Testis (tissue), 2 donors: ENCODE measurements around the gene SGO1.

Experiments
- CTCF ChIP-seq, 3 experiments: fragments of 450-650 bp in 2 of 3; fragments of 200-600 bp in 1 of 3; sonication (generic) in 1 of 3; IDR thresholded peaks; one replicate each; pipeline ENCODE4 v1.5.1; 2016 to 2019; ENCODE audit warnings: antibody characterized with exemption in 3 of 3, mild to moderate bottlenecking in 2 of 3, moderate library complexity in 1 of 3
- POLR2A ChIP-seq: fragments of 450-650 bp; IDR thresholded peaks from one replicate; pipeline ENCODE4 v1.6.1; 2017; ENCODE audit warnings: antibody characterized with exemption, mild to moderate bottlenecking, moderate library complexity

DNA sequence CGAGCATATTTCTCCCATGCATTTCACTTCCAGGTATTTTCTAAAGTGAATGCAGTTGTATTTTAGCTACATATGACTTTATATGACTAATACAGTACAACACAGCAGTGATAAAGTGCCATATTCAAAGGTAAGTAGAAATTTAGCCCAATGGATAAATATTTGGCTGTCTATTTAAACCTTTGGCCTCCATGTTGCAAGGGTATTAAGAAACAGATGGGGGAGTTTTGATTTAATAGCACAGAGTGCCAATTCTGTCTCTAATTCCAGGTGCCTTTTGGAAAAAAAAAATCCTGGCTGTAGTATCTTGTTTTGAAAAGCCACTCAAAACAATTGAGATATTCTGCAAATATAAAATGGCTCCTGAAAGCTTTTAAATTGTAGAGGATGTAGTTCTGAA is 44.9 kb upstream of the SGO1 start:
- TF ChIP-seq CTCF (IDR thresholded peaks at IDR 0.05) (no peak), POLR2A (no peak)
